HG03135 (cell line): ENCODE results near the gene CALML3.
"Not testable (repeated sequence)": the region's sequence is repeated elsewhere in the genome, so short reads cannot be mapped to it uniquely, and the experiment has no call there.

ENCODE experiments used
- ATAC-seq: cut with Tn5 transposase; IDR thresholded peaks from one replicate; pipeline ENCODE4 v1.9.1; 2021; ENCODE audit warnings: mild to moderate bottlenecking, moderate library complexity; ENCODE audit not compliant: unreplicated experiment

CALML3 gene

GRCh38 chr10:5552376-5553321 lies 27.9 kb downstream of the CALML3 start:
- ATAC-seq = no peak

GRCh38 chr10:5553400-5554170 lies 28.8 kb downstream of the CALML3 start:
- no peak for ATAC-seq

DNA sequence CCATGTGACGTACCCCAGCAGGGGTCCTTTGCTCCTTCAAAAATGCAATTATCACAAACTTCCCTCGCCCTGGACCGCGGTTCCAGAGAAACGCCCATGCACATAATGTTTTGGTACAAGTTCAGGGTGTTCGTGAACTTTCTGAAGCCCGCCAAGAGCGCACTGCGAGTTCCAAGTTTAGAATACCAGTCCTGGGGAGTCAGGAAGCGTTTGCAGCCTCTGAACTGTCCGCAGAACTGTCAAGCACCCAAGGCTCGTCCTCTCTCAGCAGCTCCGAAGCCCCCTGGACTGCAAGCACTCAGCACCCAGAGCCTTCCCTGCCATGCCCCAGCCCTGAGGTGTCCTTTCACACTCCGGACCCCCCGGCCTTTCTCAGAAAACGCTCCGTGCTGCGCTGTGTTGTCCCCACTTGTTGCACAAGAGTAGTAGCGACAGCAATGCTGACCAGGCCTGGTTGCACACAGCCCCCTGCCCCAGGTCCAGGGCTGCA lies 30.3 kb downstream of the CALML3 start:
- no peak for ATAC-seq

DNA sequence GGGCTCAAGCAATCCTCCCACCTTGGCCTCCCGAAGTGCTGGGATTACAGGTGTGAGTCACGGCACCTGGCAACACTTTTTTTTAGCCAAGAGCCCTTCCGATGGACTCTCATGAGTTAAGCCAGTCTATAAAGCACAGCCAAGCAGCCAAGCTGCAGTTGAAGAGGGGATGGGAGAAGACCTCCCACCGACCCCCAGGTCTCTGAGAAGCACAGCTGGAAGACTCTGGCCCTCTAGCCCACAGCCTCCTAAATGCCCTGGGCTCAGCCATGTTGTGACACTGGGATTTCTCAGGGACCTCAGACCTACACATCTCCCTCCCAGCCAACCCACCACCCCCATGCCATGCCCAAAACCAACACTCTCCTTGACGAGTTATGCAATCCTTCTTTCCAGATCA lies 31.1 kb downstream of the CALML3 start:
- ATAC-seq = no peak

DNA sequence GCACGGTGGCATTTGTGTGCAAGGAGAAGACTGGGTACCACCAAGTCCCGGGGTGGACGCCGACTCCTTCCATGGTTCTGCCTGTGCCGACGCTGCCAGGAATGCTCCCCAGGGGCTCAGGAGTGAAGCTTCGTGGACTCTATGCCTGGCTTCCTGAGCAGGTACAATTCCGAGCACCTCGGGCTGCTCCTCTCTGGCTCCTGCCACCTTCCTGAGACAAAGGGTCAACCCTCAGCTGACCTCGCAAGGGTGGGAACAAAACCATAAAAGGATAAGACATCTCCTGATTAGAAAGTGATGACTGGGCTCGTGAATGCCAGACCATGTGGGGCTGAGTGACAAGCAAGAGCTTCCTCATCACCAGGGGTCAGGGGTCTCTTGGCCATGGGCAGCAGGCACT lies 31.8 kb downstream of the CALML3 start:
- no peak for ATAC-seq

DNA sequence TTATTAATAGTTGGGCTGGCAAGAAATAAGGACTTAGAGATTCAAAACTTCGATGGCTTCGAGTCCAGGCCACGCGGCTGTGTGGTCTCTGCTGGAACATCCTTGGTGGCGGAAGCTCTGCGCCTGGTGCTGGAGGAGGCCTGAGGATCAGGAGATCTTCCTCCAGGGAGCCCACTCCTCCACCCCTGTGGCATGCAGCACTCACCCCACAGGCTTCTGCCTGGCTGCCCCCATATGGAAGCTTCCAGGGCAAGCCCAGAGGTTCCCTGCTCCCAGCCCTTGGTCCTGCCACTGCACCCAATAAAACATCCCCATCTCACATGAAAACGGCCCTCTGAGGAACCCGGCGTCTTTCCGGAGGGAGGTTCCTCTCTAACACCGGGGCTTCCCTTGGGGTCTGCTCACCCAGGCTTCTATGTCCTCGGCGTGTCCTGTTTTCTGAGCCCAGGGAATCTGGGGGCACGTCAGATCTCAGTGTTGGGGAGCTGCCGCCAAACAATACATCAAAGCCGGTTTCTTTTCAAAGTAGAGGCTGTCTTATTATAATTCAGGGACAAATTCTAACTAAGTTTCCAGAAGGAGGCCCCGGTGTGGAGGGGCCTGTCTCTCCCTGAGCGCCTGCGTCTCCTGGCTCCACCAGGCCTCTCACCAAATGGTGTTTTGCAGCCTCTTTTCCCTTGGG lies 32.4 kb downstream of the CALML3 start:
- no peak for ATAC-seq

DNA sequence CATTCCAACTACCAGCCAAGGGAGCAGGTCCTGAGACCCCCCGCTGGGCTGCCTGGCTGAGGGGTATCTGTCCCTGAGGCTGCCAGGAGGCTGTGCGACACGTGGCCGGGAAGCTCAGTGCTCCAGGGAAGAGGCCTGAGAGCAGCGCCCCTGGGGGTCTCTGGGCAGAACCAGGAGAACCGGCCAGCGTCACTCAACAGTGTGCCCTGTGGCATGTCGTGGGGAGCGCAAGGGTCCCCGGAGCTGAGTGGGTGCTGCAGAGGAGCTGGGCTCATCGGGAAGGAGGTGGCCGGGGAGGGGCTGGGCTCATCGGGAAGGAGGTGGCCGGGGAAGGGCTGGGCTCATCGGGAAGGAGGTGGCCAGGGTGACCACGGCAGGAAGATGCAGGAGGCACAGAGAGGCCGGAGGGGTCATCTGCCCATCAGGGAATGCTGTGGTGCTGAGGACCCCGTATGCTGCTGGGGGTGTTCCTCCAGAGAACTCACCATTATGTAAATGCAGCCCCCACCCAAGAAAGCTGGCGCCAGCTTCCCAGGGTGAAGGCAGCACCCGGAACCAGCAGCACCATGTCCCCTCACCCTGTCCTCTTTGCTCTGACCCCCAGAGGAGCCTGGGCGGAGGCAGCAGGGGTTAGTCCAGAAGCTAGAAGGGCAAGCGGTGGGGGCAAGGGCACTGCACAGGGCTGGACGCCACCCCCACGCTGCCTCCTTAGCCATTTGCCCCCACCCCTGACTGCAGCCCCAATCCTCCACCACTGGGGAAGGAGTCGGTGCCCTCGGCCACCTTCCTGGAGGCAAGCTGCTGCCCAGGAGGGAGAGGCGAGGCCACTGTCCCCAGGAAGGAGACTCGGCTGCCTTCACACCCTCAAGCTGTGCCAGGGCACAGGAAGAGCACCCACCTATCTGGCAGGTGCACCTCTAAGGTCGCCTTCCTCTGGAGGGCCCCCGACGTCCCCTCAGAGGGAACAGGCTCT lies 33.3 kb downstream of the CALML3 start:
- ATAC-seq = no peak

- not testable (repeated sequence) for ATAC-seq
Measured at GRCh38 chr10:5559022-5559421, 34.3 kb downstream of the CALML3 start.

GRCh38 chr10:5559642-5560141 lies 34.9 kb downstream of the CALML3 start:
- no peak for ATAC-seq

GRCh38 chr10:5560142-5560816 lies 35.5 kb downstream of the CALML3 start:
- ATAC-seq = no peak

DNA sequence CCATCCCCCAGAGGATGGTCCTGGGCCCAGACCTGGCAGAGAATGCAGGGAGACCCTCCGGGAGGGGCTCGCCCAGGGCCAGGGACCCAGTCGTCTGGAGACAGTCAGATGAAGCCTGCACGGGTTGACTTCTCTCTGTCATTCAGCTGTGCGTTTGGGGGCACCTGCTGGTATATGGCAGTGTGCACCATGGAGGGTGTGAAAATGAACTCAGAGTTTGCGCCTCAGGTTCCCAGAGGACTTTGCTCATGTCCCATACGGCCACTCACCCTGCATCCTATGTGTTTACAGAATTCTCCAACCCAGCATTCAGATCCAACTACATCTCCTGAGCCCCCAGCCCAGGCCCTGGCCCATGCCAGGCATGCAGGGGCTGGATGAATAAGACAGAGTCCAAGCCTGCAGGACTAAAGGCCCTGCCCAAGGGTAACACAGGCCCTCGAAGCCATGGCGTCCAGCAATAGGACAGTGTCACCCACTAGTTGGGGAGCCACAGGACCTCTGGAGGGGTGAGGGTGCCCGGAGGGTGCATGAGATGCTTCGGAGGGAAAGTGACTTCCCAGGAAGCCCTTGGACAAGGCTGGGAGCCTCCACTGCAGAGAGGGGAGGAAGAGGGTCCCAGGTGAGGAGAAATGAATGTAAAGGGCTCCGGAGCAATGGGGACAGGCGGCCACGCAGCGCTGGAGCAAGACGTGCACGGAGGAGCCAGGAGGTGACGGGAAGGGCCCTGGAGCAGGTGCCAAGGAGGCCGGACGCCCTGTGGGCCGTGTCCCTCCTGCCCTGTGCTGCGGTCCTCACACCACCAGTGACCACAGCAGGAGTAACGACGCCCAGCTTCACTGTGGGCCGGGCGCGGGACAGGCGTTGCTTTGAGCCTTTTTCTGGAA lies 36.3 kb downstream of the CALML3 start:
- ATAC-seq = no peak

GRCh38 chr10:5561704-5562645 lies 37.2 kb downstream of the CALML3 start:
- ATAC-seq = no peak

DNA sequence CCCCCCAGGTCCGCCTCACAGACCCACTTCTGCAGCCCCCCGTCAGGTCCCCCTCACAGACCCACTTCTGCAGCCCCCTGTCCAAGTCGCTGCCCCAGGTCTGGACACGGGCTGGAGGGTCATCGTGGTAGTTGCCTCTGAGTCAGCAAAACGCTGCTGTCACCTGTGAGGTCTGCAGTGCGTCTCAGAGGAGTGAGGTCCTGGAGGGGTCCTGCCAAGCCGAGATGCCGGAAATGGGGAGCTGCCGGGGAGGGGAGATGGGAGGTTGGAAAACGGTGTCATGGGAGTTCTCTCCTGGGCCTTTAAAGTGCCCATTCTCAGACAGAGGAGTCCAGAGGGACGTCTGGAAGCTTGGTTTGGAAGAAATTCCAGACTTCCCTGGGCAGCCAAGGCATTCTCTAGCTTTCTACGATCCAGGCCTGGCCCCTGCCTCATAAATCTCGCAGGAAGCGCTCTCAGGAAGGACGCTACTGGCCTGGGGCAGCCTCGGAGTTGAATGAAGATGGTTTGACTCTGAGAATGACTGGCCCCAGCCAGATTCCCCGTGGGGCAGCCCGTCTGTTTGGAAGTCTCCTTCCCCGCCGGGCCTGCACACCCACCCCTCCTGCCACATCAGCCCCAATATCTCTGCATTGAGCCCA lies 38.7 kb downstream of the CALML3 start:
- no peak for ATAC-seq

GRCh38 chr10:5563991-5564536 lies 39.3 kb downstream of the CALML3 start:
- ATAC-seq = no peak

- no peak for ATAC-seq
Measured at GRCh38 chr10:5564537-5565204, 39.9 kb downstream of the CALML3 start.

DNA sequence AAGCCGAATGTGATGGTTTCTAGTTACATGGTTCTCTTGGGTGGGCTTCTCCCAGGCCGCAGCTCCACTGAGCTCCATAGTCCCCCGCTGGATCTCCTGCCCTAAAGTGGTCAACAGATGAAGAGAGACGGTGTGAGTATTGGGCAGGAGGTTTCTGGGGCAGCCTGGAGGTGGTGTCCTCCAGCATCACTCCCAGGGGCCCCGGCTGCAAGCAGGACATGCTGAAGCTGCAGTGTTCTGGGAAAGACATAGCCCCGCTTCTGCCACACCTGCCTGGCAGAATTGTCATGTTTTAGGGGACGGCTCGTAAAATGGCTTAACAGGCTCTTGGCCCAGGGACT lies 40.4 kb downstream of the CALML3 start:
- ATAC-seq = no peak
